H9 (cell line): ENCODE measurements around the gene STAT3. TPM values are rescaled to one million over a fixed set of nuclear protein-coding genes. Genes with fewer than 3 reads are reported as not detected.

Experiments
- DNase-seq: peaks from one replicate; pipeline ENCODE4 v3.0.0-alpha.2; 2017
- H2AFZ ChIP-seq: one replicate; pipeline ENCODE4 v1.6.1; 2013; ENCODE audit warnings: mild to moderate bottlenecking, low read length, control low read depth, moderate library complexity
- H2AK5ac ChIP-seq: 2 replicates; pipeline ENCODE4 v1.6.1; 2013; ENCODE audit warnings: low read length, control low read depth, mixed read lengths; ENCODE audit not compliant: insufficient read length
- H2BK120ac ChIP-seq: one replicate; pipeline ENCODE4 v1.6.1; 2013; ENCODE audit warnings: low read depth, mild to moderate bottlenecking, low read length, control low read depth, inconsistent platforms; ENCODE audit not compliant: poor library complexity, severe bottlenecking
- H2BK12ac ChIP-seq: 2 replicates; pipeline ENCODE4 v1.6.1; 2013; ENCODE audit warnings: low read length, control low read depth, mixed read lengths, low read depth; ENCODE audit not compliant: insufficient read length
- H2BK15ac ChIP-seq: 2 replicates; pipeline ENCODE4 v1.6.1; 2013; ENCODE audit warnings: low read depth, low read length, control low read depth
- H2BK20ac ChIP-seq: one replicate; pipeline ENCODE4 v1.6.1; 2013; ENCODE audit warnings: low read depth, mild to moderate bottlenecking, low read length, control low read depth, inconsistent platforms; ENCODE audit not compliant: poor library complexity, severe bottlenecking
- H2BK5ac ChIP-seq: 2 replicates; pipeline ENCODE4 v1.6.1; 2013; ENCODE audit warnings: low read length, control low read depth, mixed read lengths; ENCODE audit not compliant: insufficient read length
- H3K14ac ChIP-seq: 2 replicates; pipeline ENCODE4 v1.6.1; 2013; ENCODE audit warnings: low read length, control low read depth; ENCODE audit not compliant: insufficient read depth
- H3K18ac ChIP-seq: 2 replicates; pipeline ENCODE4 v1.6.1; 2013; ENCODE audit warnings: low read depth, mild to moderate bottlenecking, mixed read lengths, low read length, control low read depth; ENCODE audit not compliant: insufficient read length
- H3K23ac ChIP-seq: 2 replicates; pipeline ENCODE4 v1.6.1; 2013; ENCODE audit warnings: low read length, control low read depth, mixed read lengths, low read depth; ENCODE audit not compliant: insufficient read length
- H3K23me2 ChIP-seq: 2 replicates; pipeline ENCODE4 v1.6.1; 2013; ENCODE audit warnings: low read depth, mild to moderate bottlenecking, mixed read lengths, low read length, control low read depth; ENCODE audit not compliant: insufficient read length, poor library complexity, severe bottlenecking
- H3K27ac ChIP-seq: 2 replicates; pipeline ENCODE4 v1.5.1; 2013; ENCODE audit warnings: low read length, control low read depth, mixed read lengths, low read depth; ENCODE audit not compliant: insufficient read length
- H3K27me3 ChIP-seq: 2 replicates; pipeline ENCODE4 v1.6.1; 2013; ENCODE audit warnings: low read length, control low read depth, inconsistent platforms; ENCODE audit not compliant: insufficient read depth
- H3K4ac ChIP-seq: 2 replicates; pipeline ENCODE4 v1.6.1; 2013; ENCODE audit warnings: low read depth, mild to moderate bottlenecking, control low read depth, inconsistent platforms, low read length, moderate library complexity
- H3K4me1 ChIP-seq: 2 replicates; pipeline ENCODE4 v1.6.1; 2013; ENCODE audit warnings: low read length, control low read depth, inconsistent platforms; ENCODE audit not compliant: insufficient read depth
- H3K4me2 ChIP-seq: 2 replicates; pipeline ENCODE4 v1.6.1; 2013; ENCODE audit warnings: low read length, control low read depth, mixed read lengths; ENCODE audit not compliant: insufficient read length, insufficient read depth
- H3K56ac ChIP-seq: 2 replicates; pipeline ENCODE4 v1.6.1; 2013; ENCODE audit warnings: low read depth, mild to moderate bottlenecking, mixed read lengths, low read length, control low read depth; ENCODE audit not compliant: insufficient read length
- H3K79me1 ChIP-seq: 2 replicates; pipeline ENCODE4 v1.6.1; 2013; ENCODE audit warnings: low read depth, mild to moderate bottlenecking, moderate library complexity, low read length, control low read depth, inconsistent platforms; ENCODE audit not compliant: insufficient read depth, poor library complexity, severe bottlenecking
- H3K79me2 ChIP-seq: 2 replicates; pipeline ENCODE4 v1.6.1; 2013; ENCODE audit warnings: low read length, control low read depth, inconsistent platforms; ENCODE audit not compliant: insufficient read depth
- H3K9ac ChIP-seq: 2 replicates; pipeline ENCODE4 v1.6.1; 2013; ENCODE audit warnings: low read length, control low read depth, mixed read lengths; ENCODE audit not compliant: insufficient read length; ENCODE audit errors: extremely low read depth
- H3K9me3 ChIP-seq: one replicate; pipeline ENCODE4 v1.6.1; 2013; ENCODE audit warnings: low read depth, low read length, inconsistent platforms; ENCODE audit not compliant: control insufficient read depth
- H3T11ph ChIP-seq: one replicate; pipeline ENCODE4 v1.6.1; 2013; ENCODE audit warnings: mild to moderate bottlenecking, low read length, control low read depth, inconsistent platforms
- H4K20me1 ChIP-seq: one replicate; pipeline ENCODE4 v1.6.1; 2013; ENCODE audit not compliant: control insufficient read depth, insufficient read length, insufficient read depth
- H4K5ac ChIP-seq: 2 replicates; pipeline ENCODE4 v1.6.1; 2013; ENCODE audit warnings: low read depth, mild to moderate bottlenecking, mixed read lengths, low read length, control low read depth; ENCODE audit not compliant: insufficient read length
- H4K8ac ChIP-seq: replicated peaks from 2 replicates; pipeline ENCODE4 v1.6.1; 2013; ENCODE audit warnings: low read length, control low read depth, mixed read lengths, low read depth; ENCODE audit not compliant: insufficient read length
- H4K91ac ChIP-seq: 2 replicates; pipeline ENCODE4 v1.6.1; 2013; ENCODE audit warnings: low read depth, mild to moderate bottlenecking, moderate library complexity, mixed read lengths, low read length, control low read depth; ENCODE audit not compliant: insufficient read length
- H3K27ac Mint-ChIP-seq, 3 experiments: 2 replicates in 2 of 3; 3 replicates in 1 of 3; pipeline ENCODE4 v1.8.0; 2020 to 2021; ENCODE audit warnings: mixed read lengths in 3 of 3, mild to moderate bottlenecking in 1 of 3, moderate library complexity in 1 of 3
- H3K27me3 Mint-ChIP-seq: 2 replicates; pipeline ENCODE4 v1.8.0; 2021; ENCODE audit warnings: low read depth, mild to moderate bottlenecking, moderate library complexity, mixed read lengths
- H3K36me3 Mint-ChIP-seq, 3 experiments: 2 replicates in 2 of 3; 3 replicates in 1 of 3; pipeline ENCODE4 v1.8.0; 2020 to 2021; ENCODE audit warnings: low read depth in 3 of 3, mixed read lengths in 3 of 3; ENCODE audit not compliant: insufficient read depth in 1 of 3
- H3K4me1 Mint-ChIP-seq, 2 experiments: 2 replicates each; pipeline ENCODE4 v1.8.0; 2020; ENCODE audit warnings: mixed read lengths in 2 of 2
- H3K4me3 Mint-ChIP-seq, 2 experiments: 2 replicates in 1 of 2; 3 replicates in 1 of 2; pipeline ENCODE4 v1.8.0; 2020 to 2021; ENCODE audit warnings: mild to moderate bottlenecking in 2 of 2, mixed read lengths in 2 of 2, moderate library complexity in 1 of 2
- H3K9me3 Mint-ChIP-seq, 2 experiments: 2 replicates in 1 of 2; 3 replicates in 1 of 2; pipeline ENCODE4 v1.8.0; 2020; ENCODE audit warnings: mild to moderate bottlenecking in 2 of 2, mixed read lengths in 2 of 2, moderate library complexity in 1 of 2
- WGBS: extraction: QIAGEN DNeasy Blood & Tissue Kit; methylation state at CpG from one replicate; pipeline ENCODE4 v1.1.7; 2013; ENCODE audit warnings: missing lambda C conversion rate, low lambda C conversion rate, mixed read lengths; ENCODE audit not compliant: insufficient read length; ENCODE audit errors: extremely low coverage; 5-methylcytosine and 5-hydroxymethylcytosine counted together
- total RNA-seq: library from RNA; stranded (reverse); gene quantifications from 2 replicates; pipeline ENCODE4 v1.2.1, GENCODE V29; 2021
- TF ChIP-seq, protein P1 (sequence below): fragments of 200-600 bp; sonication (generic); conservative IDR thresholded peaks from 3 replicates; pipeline ENCODE4 v1.8.0; 2021; ENCODE audit warnings: antibody characterized with exemption, mild to moderate bottlenecking

The STAT3 gene
- total RNA-seq, 1 experiment from 2014 or later: 83.2 TPM

DNA sequence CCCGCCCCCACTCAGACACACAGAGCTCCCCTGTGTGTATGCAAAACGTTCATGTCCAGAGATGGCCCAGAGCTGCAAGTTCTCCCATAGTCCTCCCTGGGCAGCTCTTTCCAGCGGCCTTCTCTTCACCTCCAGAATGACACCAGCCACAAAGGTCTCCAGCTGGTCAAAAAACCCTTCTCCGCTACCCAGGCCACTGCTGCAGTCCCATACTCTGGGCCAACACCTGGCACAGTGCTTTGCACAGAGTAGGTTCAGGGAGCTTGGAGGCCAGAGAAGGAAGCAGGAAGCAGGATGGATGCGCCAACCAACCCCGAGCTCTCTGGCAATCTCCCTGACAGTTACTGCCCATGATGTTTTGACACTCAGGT lies 110.9 kb downstream of the STAT3 start:
- Histone ChIP-seq H3K79me2 (peaks cover 2% of the 10 kb centered on the region; the same call in 1 of the 2 replicates), H2BK20ac (no peak overlapping the region), H2AK5ac (no peak overlapping the region), H4K20me1 (no peaks in the 10 kb centered on the region), H4K5ac (no peak overlapping the region), H3K23ac (no peak overlapping the region), H3K4ac (no peak overlapping the region), H3T11ph (no peak overlapping the region), H2BK120ac (no peak overlapping the region), H3K18ac (no peak overlapping the region), H4K91ac (no peak overlapping the region), H3K4me1 (peaks cover 6% of the 10 kb centered on the region), H2BK5ac (no peak overlapping the region), H3K79me1 (no peaks in the 10 kb centered on the region), H3K14ac (no peak overlapping the region), H3K9me3 (no peaks in the 10 kb centered on the region), H2BK15ac (no peak overlapping the region), H3K23me2 (peaks cover 12% of the 10 kb centered on the region), H4K8ac (no peak overlapping the region), H3K4me2 (peak overlapping the region; percentile 65), H3K27me3 (no peaks in the 10 kb centered on the region), H3K56ac (no peak overlapping the region), H2AFZ (no peak overlapping the region), H3K27ac (no peak overlapping the region), H3K9ac (no peak overlapping the region), H2BK12ac (no peak overlapping the region)
- H3K4me3 Mint-ChIP-seq: peak overlapping the region; percentile 78 to 90
- H3K9me3 Mint-ChIP-seq: no peaks in the 10 kb centered on the region; a peak in 1 of 5 replicates
- WGBS: no CpG with 5 or more reads among the region's 6 CpGs
- H3K27me3 Mint-ChIP-seq: peaks cover 4% of the 10 kb centered on the region
- TF ChIP-seq, protein P1, sequence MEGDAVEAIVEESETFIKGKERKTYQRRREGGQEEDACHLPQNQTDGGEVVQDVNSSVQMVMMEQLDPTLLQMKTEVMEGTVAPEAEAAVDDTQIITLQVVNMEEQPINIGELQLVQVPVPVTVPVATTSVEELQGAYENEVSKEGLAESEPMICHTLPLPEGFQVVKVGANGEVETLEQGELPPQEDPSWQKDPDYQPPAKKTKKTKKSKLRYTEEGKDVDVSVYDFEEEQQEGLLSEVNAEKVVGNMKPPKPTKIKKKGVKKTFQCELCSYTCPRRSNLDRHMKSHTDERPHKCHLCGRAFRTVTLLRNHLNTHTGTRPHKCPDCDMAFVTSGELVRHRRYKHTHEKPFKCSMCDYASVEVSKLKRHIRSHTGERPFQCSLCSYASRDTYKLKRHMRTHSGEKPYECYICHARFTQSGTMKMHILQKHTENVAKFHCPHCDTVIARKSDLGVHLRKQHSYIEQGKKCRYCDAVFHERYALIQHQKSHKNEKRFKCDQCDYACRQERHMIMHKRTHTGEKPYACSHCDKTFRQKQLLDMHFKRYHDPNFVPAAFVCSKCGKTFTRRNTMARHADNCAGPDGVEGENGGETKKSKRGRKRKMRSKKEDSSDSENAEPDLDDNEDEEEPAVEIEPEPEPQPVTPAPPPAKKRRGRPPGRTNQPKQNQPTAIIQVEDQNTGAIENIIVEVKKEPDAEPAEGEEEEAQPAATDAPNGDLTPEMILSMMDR: no peak
- DNase-seq: no peak
- H3K4me1 Mint-ChIP-seq: peaks cover 45 to 46% of the 10 kb centered on the region in 2 experiments
- no peak overlapping the region; a peak in 1 of 7 replicates for H3K27ac Mint-ChIP-seq
- H3K36me3 Mint-ChIP-seq: no peaks in the 10 kb centered on the region; a peak in 2 of 7 replicates
